ENCODE results near the gene CDH13.

Gene CDH13

DNA sequence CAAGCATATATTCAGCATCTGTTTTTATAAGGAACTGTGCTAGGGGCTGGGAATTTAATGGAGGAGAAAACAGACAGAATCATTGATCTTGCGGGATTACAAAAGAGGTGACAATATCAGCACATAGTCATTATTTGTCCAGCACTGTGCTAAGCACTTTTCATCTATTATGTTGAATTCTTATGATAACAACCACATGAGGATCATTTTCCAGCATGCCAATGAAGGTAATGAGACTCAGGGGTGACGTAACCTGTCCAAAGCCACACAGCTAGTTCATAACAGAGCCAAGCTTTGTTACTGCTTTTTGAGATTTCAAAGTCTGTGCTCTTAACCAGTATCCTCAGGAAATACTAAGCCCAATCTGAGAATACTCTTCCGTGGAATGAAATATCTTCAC lies 503.3 kb downstream of the CDH13 start:
- no peak overlapping the region for H3K4me3 ChIP-seq (ENCODE audit: low read length)
- TF ChIP-seq, protein P1, sequence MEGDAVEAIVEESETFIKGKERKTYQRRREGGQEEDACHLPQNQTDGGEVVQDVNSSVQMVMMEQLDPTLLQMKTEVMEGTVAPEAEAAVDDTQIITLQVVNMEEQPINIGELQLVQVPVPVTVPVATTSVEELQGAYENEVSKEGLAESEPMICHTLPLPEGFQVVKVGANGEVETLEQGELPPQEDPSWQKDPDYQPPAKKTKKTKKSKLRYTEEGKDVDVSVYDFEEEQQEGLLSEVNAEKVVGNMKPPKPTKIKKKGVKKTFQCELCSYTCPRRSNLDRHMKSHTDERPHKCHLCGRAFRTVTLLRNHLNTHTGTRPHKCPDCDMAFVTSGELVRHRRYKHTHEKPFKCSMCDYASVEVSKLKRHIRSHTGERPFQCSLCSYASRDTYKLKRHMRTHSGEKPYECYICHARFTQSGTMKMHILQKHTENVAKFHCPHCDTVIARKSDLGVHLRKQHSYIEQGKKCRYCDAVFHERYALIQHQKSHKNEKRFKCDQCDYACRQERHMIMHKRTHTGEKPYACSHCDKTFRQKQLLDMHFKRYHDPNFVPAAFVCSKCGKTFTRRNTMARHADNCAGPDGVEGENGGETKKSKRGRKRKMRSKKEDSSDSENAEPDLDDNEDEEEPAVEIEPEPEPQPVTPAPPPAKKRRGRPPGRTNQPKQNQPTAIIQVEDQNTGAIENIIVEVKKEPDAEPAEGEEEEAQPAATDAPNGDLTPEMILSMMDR (conservative IDR thresholded peaks at IDR 0.05; ENCODE audit: low read length) = no peak

DNA sequence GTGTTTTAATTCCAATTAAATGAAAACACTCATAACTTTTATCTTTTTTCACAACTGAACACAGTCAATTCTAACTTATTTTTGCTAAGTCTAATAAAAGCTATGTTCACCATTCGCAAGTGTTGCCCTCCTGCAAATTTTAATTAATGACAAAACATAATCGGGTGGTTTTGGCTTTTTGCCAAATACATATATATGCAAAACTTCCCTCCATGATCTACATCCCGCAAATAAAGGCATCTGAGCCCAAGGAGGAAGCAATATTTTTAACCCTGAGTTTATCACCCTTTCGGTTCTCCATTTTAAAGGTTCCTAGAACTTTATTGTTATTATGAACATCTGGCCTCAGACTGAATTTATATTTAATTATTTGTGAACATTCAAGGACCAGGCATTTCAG lies 507.9 kb downstream of the CDH13 start:
- TF ChIP-seq, protein P1 (conservative IDR thresholded peaks at IDR 0.05; ENCODE audit: low read length) = no peak
- DNase-seq (ENCODE audit: low read depth) = no peak
- no peak overlapping the region for H3K4me3 ChIP-seq (ENCODE audit: low read length)

More for the DNA sequence above, 503.3 kb downstream of the CDH13 start:
- DNase-seq (ENCODE audit: low read depth) = no peak

DNA sequence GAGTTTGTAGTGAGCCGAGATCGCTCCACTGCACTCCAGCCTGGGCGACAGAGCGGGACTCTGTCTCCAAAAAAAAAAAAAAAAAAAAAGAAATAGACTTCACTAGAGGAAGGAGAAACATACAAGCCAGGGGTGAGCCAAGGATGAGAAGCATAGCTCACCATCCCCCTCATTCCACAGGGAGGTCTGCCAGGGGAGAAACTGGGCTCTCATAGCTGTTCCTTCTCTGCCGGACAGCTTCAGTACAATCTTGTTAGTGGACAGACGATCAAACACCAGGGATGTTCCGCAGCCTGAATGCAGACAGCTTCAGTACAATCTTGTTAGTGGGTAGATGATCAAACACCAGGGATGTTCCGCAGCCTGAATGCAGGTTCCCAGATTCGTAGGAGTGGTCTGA lies 509.6 kb downstream of the CDH13 start:
- TF ChIP-seq, protein P1 (conservative IDR thresholded peaks at IDR 0.05; ENCODE audit: low read length) = no peak
- no peak overlapping the region for H3K4me3 ChIP-seq (ENCODE audit: low read length)
- DNase-seq (ENCODE audit: low read depth) = no peak

DNA sequence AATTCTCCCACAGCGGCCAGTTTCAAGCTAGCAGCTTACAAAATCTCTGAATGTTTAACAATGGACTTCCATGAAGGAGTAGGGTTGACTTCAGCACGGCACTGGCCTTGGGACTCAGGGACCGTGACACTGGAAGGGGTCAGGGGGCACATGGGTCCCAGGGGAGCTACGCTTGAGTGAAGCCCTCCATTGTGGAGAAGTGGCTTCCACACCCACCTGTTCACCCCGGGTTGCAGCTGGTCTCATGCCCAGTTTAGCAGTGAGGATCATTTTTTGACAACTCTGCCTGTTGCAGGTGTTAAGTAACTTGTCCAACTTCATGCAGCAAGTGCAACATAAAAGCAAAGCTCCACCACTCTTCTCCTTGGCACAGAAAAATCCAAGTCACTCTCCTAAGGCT lies 510.2 kb downstream of the CDH13 start:
- TF ChIP-seq, protein P1 (conservative IDR thresholded peaks at IDR 0.05; ENCODE audit: low read length) = no peak
- peak overlapping the region; percentile 58 for H3K4me3 ChIP-seq (ENCODE audit: low read length)
- DNase-seq (ENCODE audit: low read depth) = no peak

DNA sequence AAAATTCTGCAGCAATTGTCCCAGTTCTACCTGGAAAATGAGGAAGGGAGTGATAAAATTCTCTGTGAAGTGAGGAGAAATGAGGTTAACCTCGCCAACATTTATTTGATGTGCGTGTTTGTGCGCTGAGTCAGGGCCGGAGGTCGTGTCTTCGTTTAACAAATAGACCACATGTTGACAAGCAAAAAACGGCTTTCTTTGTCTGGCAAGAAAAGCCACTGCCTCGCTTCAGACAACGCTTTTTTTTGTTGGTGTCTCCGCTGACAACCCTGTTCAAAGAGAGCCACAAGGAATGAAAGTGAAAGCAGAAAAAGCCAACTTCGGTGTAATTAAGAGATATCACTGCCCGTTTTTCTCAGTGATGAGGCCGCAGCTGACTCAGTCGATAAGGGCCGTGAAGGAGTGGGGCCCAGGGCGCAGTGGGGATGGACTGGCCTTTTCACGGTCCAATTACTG lies 510.6 kb downstream of the CDH13 start:
- peak; percentile 85 for DNase-seq (ENCODE audit: low read depth)
- peak overlapping the region; percentile 58 for H3K4me3 ChIP-seq (ENCODE audit: low read length)
- TF ChIP-seq, protein P1 (conservative IDR thresholded peaks at IDR 0.05; ENCODE audit: low read length) = no peak

DNA sequence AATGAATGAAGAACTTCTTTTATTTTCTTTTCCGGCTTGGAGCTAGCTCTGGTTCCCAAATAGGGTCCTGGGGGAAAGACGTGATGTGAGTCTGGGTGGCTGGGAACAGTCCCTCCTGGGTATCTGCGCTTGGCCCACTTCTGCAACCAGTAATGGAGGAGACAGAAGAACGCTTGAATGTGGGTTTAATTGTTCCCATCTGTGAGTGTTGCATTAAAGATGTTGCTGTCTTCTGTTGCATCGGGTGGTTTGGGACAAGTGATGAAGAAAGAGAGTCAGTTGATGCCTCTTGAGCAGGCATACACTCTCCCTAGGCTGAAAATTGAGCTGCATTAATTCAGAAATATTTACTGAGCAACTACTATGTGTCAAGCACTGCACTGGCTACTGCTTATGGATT lies 511.1 kb downstream of the CDH13 start:
- H3K4me3 ChIP-seq (ENCODE audit: low read length) = peak overlapping the region; percentile 58
- peak; percentile 72 for DNase-seq (ENCODE audit: low read depth)
- TF ChIP-seq, protein P1 (conservative IDR thresholded peaks at IDR 0.05; ENCODE audit: low read length) = no peak

DNA sequence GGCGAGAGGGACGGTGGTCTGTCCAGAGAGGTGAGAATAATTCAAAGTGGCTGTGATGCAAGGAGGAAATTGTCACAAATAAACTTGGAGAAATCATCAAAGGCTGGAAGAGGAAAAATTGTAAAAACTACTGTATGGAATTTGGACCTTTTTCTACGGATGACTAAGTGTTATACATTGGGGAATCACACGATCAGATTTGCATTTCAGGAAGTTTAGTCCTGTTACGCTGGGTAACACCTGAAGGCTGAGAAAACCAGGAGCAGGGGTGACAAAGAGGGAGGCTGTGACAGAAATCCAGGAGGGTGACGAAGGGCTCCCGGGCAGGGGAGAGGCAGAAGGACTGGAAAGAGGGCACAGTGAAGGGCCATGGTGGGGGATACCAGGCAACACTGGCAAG lies 511.7 kb downstream of the CDH13 start:
- H3K4me3 ChIP-seq (ENCODE audit: low read length) = no peak overlapping the region
- no peak for DNase-seq (ENCODE audit: low read depth)
- TF ChIP-seq, protein P1 (conservative IDR thresholded peaks at IDR 0.05; ENCODE audit: low read length) = no peak
